IMR-90 (cell line): Measurements from ENCODE around the gene PSMD4. TPM values are rescaled to one million over a fixed set of nuclear protein-coding genes. Genes with fewer than 3 reads are reported as not detected.
A peak's percentile ranks its signal among the peaks of the same experiment; 100 is the strongest.

Source experiments
- ATAC-seq: fragments of 200-7000 bp; cut with Tn5 transposase; 2 replicates; pipeline ENCODE4 v1.9.1; 2020; ENCODE audit warnings: low read depth, mild to moderate bottlenecking, moderate library complexity
- BruUV-seq: library from RNA; stranded (reverse); fragments of 400-500 nt; replicated peaks from 2 replicates; lab custom pipeline; 2021; lab: Mats Ljungman, UMichigan
- CTCF ChIA-PET: fragments of 300-600 bp; formaldehyde crosslinking; extraction: SDS; loops from one replicate; lab custom pipeline; 2021; ENCODE audit warnings: antibody characterized with exemption; lab: Yijun Ruan, JAX
- POLR2A ChIA-PET: fragments of 300-600 bp; sonication (Branson Sonifier 250); formaldehyde crosslinking; loops from one replicate; lab custom pipeline; 2022; ENCODE audit warnings: antibody characterized with exemption; ENCODE audit not compliant: unreplicated experiment; lab: Charles Lee
- DNase-seq: peaks from one replicate; pipeline ENCODE4 v3.0.0; 2013
- H2AFZ ChIP-seq: replicated peaks from 2 replicates; pipeline ENCODE3; 2013; ENCODE audit warnings: low read length, mild to moderate bottlenecking; ENCODE audit not compliant: poor library complexity
- H2AK5ac ChIP-seq: 2 replicates; pipeline ENCODE4 v1.6.1; 2013; ENCODE audit warnings: low read depth, low read length, inconsistent platforms
- H2AK9ac ChIP-seq: replicated peaks from 2 replicates; pipeline ENCODE3; 2013; ENCODE audit warnings: mild to moderate bottlenecking, low read depth, low read length, moderate library complexity; ENCODE audit not compliant: poor library complexity
- H2BK120ac ChIP-seq: 2 replicates; pipeline ENCODE4 v1.6.1; 2013; ENCODE audit warnings: low read depth, low read length, inconsistent platforms
- H2BK15ac ChIP-seq: 3 replicates; pipeline ENCODE4 v1.6.1; 2013; ENCODE audit warnings: low read depth, low read length, inconsistent platforms
- H2BK20ac ChIP-seq: 2 replicates; pipeline ENCODE4 v1.6.1; 2013; ENCODE audit warnings: low read depth, mild to moderate bottlenecking, inconsistent platforms, low read length, moderate library complexity
- H2BK5ac ChIP-seq: 2 replicates; pipeline ENCODE4 v1.6.1; 2013; ENCODE audit warnings: mild to moderate bottlenecking, low read depth, low read length, inconsistent platforms; ENCODE audit not compliant: poor library complexity, severe bottlenecking
- H3K14ac ChIP-seq: replicated peaks from 2 replicates; pipeline ENCODE4 v1.6.1; 2013; ENCODE audit warnings: low read depth, low read length, inconsistent platforms
- H3K18ac ChIP-seq: 2 replicates; pipeline ENCODE4 v1.6.1; 2013; ENCODE audit warnings: low read depth, low read length, control low read depth
- H3K23ac ChIP-seq: 2 replicates; pipeline ENCODE4 v1.6.1; 2013; ENCODE audit warnings: low read depth, low read length, inconsistent platforms
- H3K27ac ChIP-seq: 2 replicates; pipeline ENCODE4 v1.5.1; 2013; ENCODE audit warnings: mild to moderate bottlenecking, control low read depth, low read length; ENCODE audit not compliant: insufficient read depth
- H3K27me3 ChIP-seq: 2 replicates; pipeline ENCODE4 v1.6.1; 2013; ENCODE audit warnings: low read length; ENCODE audit not compliant: control insufficient read depth, insufficient read depth
- H3K36me3 ChIP-seq: 2 replicates; pipeline ENCODE4 v1.6.1; 2013; ENCODE audit warnings: low read length, mixed read lengths; ENCODE audit not compliant: control insufficient read depth, insufficient read depth
- H3K4ac ChIP-seq: 2 replicates; pipeline ENCODE4 v1.6.1; 2013; ENCODE audit warnings: low read depth, low read length, inconsistent platforms
- H3K4me1 ChIP-seq: 2 replicates; pipeline ENCODE4 v1.6.1; 2013; ENCODE audit warnings: low read length, mixed read lengths; ENCODE audit not compliant: control insufficient read depth, insufficient read depth
- H3K4me2 ChIP-seq: 2 replicates; pipeline ENCODE4 v1.6.1; 2013; ENCODE audit warnings: low read depth, mild to moderate bottlenecking, control low read depth, low read length, moderate library complexity
- H3K4me3 ChIP-seq: 2 replicates; pipeline ENCODE4 v1.5.1; 2013; ENCODE audit warnings: low read depth, mild to moderate bottlenecking, control low read depth, low read length, moderate library complexity; ENCODE audit not compliant: insufficient read depth
- H3K56ac ChIP-seq: 2 replicates; pipeline ENCODE4 v1.6.1; 2013; ENCODE audit warnings: low read length, inconsistent platforms; ENCODE audit not compliant: insufficient read depth; ENCODE audit errors: extremely low read depth
- H3K79me1 ChIP-seq, 2 experiments: 2 replicates each; pipeline ENCODE4 v1.6.1; 2013; ENCODE audit warnings: low read length in 2 of 2, inconsistent platforms in 1 of 2, low read depth in 1 of 2
- H3K9ac ChIP-seq: 2 replicates; pipeline ENCODE4 v1.6.1; 2013; ENCODE audit warnings: low read depth, low read length, control low read depth
- H3K9me1 ChIP-seq: 2 replicates; pipeline ENCODE4 v1.6.1; 2013; ENCODE audit warnings: low read length, inconsistent platforms; ENCODE audit not compliant: insufficient read depth
- H3K9me3 ChIP-seq: 2 replicates; pipeline ENCODE4 v1.6.1; 2013; ENCODE audit warnings: low read length; ENCODE audit not compliant: control insufficient read depth, insufficient read depth
- H4K20me1 ChIP-seq: 2 replicates; pipeline ENCODE4 v1.6.1; 2013; ENCODE audit warnings: low read length, inconsistent platforms; ENCODE audit not compliant: insufficient read depth
- H4K5ac ChIP-seq: 2 replicates; pipeline ENCODE4 v1.6.1; 2013; ENCODE audit warnings: mild to moderate bottlenecking, low read depth, low read length, control low read depth
- H4K8ac ChIP-seq, 2 experiments: 2 replicates each; pipeline ENCODE4 v1.6.1; 2013; ENCODE audit warnings: low read depth in 2 of 2, low read length in 2 of 2, control low read depth in 1 of 2, inconsistent platforms in 1 of 2
- H4K91ac ChIP-seq: 2 replicates; pipeline ENCODE4 v1.6.1; 2013; ENCODE audit warnings: low read depth, low read length, inconsistent platforms; ENCODE audit not compliant: insufficient read depth
- BHLHE40 ChIP-seq: fragments of 150-350 bp; IDR thresholded peaks from 2 replicates; pipeline ENCODE4 v1.6.1; 2016; ENCODE audit warnings: mild to moderate bottlenecking, low read depth, low read length
- CEBPB ChIP-seq: IDR thresholded peaks from 2 replicates; pipeline ENCODE4 v1.6.1; 2012; ENCODE audit warnings: low read depth, low read length, improper control_type of control experiment
- CHD1 ChIP-seq: IDR thresholded peaks from 2 replicates; pipeline ENCODE4 v1.6.1; 2012; ENCODE audit warnings: low read depth, low read length, improper control_type of control experiment
- CTCF ChIP-seq: conservative IDR thresholded peaks from 2 replicates; pipeline ENCODE4 v1.5.1; 2012; ENCODE audit warnings: mild to moderate bottlenecking, low read depth, low read length, improper control_type of control experiment
- ELK1 ChIP-seq: fragments of 150-350 bp; IDR thresholded peaks from 2 replicates; pipeline ENCODE4 v1.6.1; 2016; ENCODE audit warnings: low read depth, mild to moderate bottlenecking, low read length, moderate library complexity, borderline replicate concordance
- FOS ChIP-seq: fragments of 150-350 bp; IDR thresholded peaks from 2 replicates; pipeline ENCODE4 v1.6.1; 2016; ENCODE audit warnings: low read depth, low read length
- MAFK ChIP-seq: IDR thresholded peaks from 2 replicates; pipeline ENCODE4 v1.6.1; 2012; ENCODE audit warnings: low read depth, low read length, improper control_type of control experiment
- MAZ ChIP-seq: IDR thresholded peaks from 2 replicates; pipeline ENCODE4 v1.6.1; 2012; ENCODE audit warnings: low read depth, mild to moderate bottlenecking, low read length, improper control_type of control experiment, moderate library complexity, borderline replicate concordance
- MXI1 ChIP-seq: IDR thresholded peaks from 2 replicates; pipeline ENCODE4 v1.6.1; 2012; ENCODE audit warnings: low read depth, mild to moderate bottlenecking, low read length, moderate library complexity, borderline replicate concordance
- NFE2L2 ChIP-seq: fragments of 150-350 bp; IDR thresholded peaks from 2 replicates; pipeline ENCODE4 v1.6.1; 2016; ENCODE audit warnings: low read depth, mild to moderate bottlenecking, low read length
- POLR2A ChIP-seq: IDR thresholded peaks from 2 replicates; pipeline ENCODE4 v1.6.1; 2012; ENCODE audit warnings: mild to moderate bottlenecking, low read depth, low read length
- RAD21 ChIP-seq: IDR thresholded peaks from 2 replicates; pipeline ENCODE4 v1.6.1; 2012; ENCODE audit warnings: low read length, improper control_type of control experiment
- RCOR1 ChIP-seq: IDR thresholded peaks from 2 replicates; pipeline ENCODE4 v1.6.1; 2012; ENCODE audit warnings: mild to moderate bottlenecking, low read length, improper control_type of control experiment; ENCODE audit not compliant: insufficient replicate concordance
- RFX5 ChIP-seq: IDR thresholded peaks from 2 replicates; pipeline ENCODE4 v1.8.0; 2012; ENCODE audit warnings: low read depth, mild to moderate bottlenecking, low read length, moderate library complexity
- SMC3 ChIP-seq: fragments of 150-350 bp; IDR thresholded peaks from 2 replicates; pipeline ENCODE4 v1.6.1; 2016; ENCODE audit warnings: low read depth, mild to moderate bottlenecking, antibody characterized with exemption, low read length, moderate library complexity
- USF2 ChIP-seq: fragments of 150-350 bp; IDR thresholded peaks from 2 replicates; pipeline ENCODE4 v1.6.1; 2017; ENCODE audit warnings: mild to moderate bottlenecking, antibody characterized with exemption, low read length, low read depth
- WGBS, 2 experiments: methylation state at CpG; one replicate each; pipeline versions ENCODE4 v1.1.5 to v1.1.7; 2013; ENCODE audit warnings: missing lambda C conversion rate in 2 of 2; ENCODE audit not compliant: insufficient read length in 1 of 2; ENCODE audit errors: extremely low coverage in 2 of 2; 5-methylcytosine and 5-hydroxymethylcytosine counted together
- dilution Hi-C: fragments of 300-500 bp; cut with HindIII; formaldehyde crosslinking; loops from one replicate; pipeline ENCODE4 v1.14.3; 2018; ENCODE audit warnings: low sequenced_read_pairs; ENCODE audit not compliant: unreplicated experiment
- in situ Hi-C: fragments of 300-500 bp; cut with MboI; formaldehyde crosslinking; loops from 3 replicates; pipeline ENCODE4 v1.14.3; 2019; ENCODE audit warnings: low sequenced_read_pairs, inconsistent platforms, mixed read lengths
- intact Hi-C: fragments of 100-400 bp; cut with micrococcal nuclease; formaldehyde crosslinking; loops from 2 replicates; pipeline ENCODE4 v1.10.0; 2022
- polyA plus RNA-seq, 3 experiments: library from polyadenylated mRNA; depleted of rRNA; stranded (reverse); fragments of >200 nt; gene quantifications; 2 replicates each; pipeline ENCODE4 v1.2.3, GENCODE V29; 2012; ENCODE audit warnings: low replicate concordance in 1 of 3
- total RNA-seq: library from RNA; depleted of rRNA; stranded (reverse); fragments of >200 nt; gene quantifications from 2 replicates; pipeline ENCODE4 v1.2.3, GENCODE V29; 2012

PSMD4 gene
- total and polyA plus RNA-seq, 2 of the 4 experiments (the other 2 are of a cell fraction) = 289 to 314 TPM

GRCh38 chr1:151313501-151313900 is 59.0 kb downstream of the PSMD4 start:
- DNase-seq (no peak), ATAC-seq (no peak)
- peaks cover 34% of the 10 kb centered on the region for H3K36me3 ChIP-seq
- TF ChIP-seq CEBPB (no peak), POLR2A (no peak), RCOR1 (no peak), RAD21 (no peak), ELK1 (no peak), FOS (no peak), MAFK (no peak), CTCF (no peak), SMC3 (no peak), MXI1 (no peak; the same call in 1 of the 2 replicates), BHLHE40 (no peak), NFE2L2 (no peak), RFX5 (no peak), MAZ (no peak), USF2 (no peak), CHD1 (no peak)
- peak overlapping the region; percentile 61 for H3K14ac ChIP-seq
- intact Hi-C loops (no loop called here), dilution Hi-C loops (no loop called here), in situ Hi-C loops (loop anchor here (25.0 kb wide), 1 partner anchor 674 kb away; the partner anchor contains the start of gene S100A10)
- H3K9me1 ChIP-seq = peaks cover 50% of the 10 kb centered on the region
- ChIA-PET POLR2A (interaction anchor here (1.2 kb wide), 1 partner anchor 14 kb away, joined by 4 read pairs; the partner anchor contains the start of gene PI4KB), CTCF (interaction anchor here (1.3 to 1.5 kb wide), 2 partner anchors 14 to 27 kb away, joined by 5 to 6 read pairs; partner anchors contain the start of gene PI4KB)
- H4K91ac ChIP-seq = peak overlapping the region; percentile 20; the same call in 1 of the 2 replicates
- H3K79me1 ChIP-seq = peaks cover 37 to 85% of the 10 kb centered on the region in 2 experiments
- H3K4me2 ChIP-seq = no peak overlapping the region
- peaks cover 51% of the 10 kb centered on the region for H4K20me1 ChIP-seq
- H2AK9ac ChIP-seq = peak overlapping the region; percentile 6
- peak overlapping the region; percentile 11 for H2BK5ac ChIP-seq
- no peaks in the 10 kb centered on the region for H3K9me3 ChIP-seq
- BruUV-seq = no TSS peak
- no peak overlapping the region for H3K4me3 ChIP-seq
- peak overlapping the region; percentile 29 for H3K27ac ChIP-seq
- H2BK120ac ChIP-seq = peak overlapping the region; percentile 85
- WGBS, 2 experiments = no CpG with 5 or more reads among the region's 2 CpGs
- H3K56ac ChIP-seq = no peak overlapping the region
- H3K27me3 ChIP-seq = no peaks in the 10 kb centered on the region
- peak overlapping the region; percentile 53 for H2AK5ac ChIP-seq
- H3K9ac ChIP-seq = no peak overlapping the region
- no peak overlapping the region for H4K5ac ChIP-seq
- no peak overlapping the region for H2AFZ ChIP-seq
- H2BK20ac ChIP-seq = peak overlapping the region; percentile 18
- peak overlapping the region; percentile 5; the same call in 1 of the 2 replicates for H3K18ac ChIP-seq
- peak overlapping the region; percentile 39; the same call in 2 of the 3 replicates for H2BK15ac ChIP-seq
- H3K23ac ChIP-seq = peak overlapping the region; percentile 74; the same call in 1 of the 2 replicates
- peak overlapping the region in 1 of 2 experiments; percentile 46; a peak in 2 of 4 replicates for H4K8ac ChIP-seq
- peak overlapping the region; percentile 78 for H3K4ac ChIP-seq
- H3K4me1 ChIP-seq = peaks cover 39% of the 10 kb centered on the region
